HG03108 (cell line): Measurements from ENCODE around the gene TBCEL.

Experiments used
- ATAC-seq: cut with Tn5 transposase; IDR thresholded peaks from one replicate; pipeline ENCODE4 v1.9.1; 2021; ENCODE audit warnings: moderate library complexity; ENCODE audit not compliant: unreplicated experiment

TBCEL gene

GRCh38 chr11:121058941-121059340, 35.0 kb downstream of the TBCEL start:
- no peak for ATAC-seq

GRCh38 chr11:121059605-121060004, 35.7 kb downstream of the TBCEL start:
- peak; percentile 99 for ATAC-seq

GRCh38 chr11:121063728-121064127, 39.8 kb downstream of the TBCEL start:
- no peak for ATAC-seq

GRCh38 chr11:121066623-121067022, 42.7 kb downstream of the TBCEL start:
- no peak for ATAC-seq

GRCh38 chr11:121067026-121067425, 43.1 kb downstream of the TBCEL start:
- ATAC-seq = no peak

- no peak for ATAC-seq
Measured at GRCh38 chr11:121067453-121067852, 43.6 kb downstream of the TBCEL start.

- no peak for ATAC-seq
Measured at GRCh38 chr11:121067962-121068647, 44.2 kb downstream of the TBCEL start.

GRCh38 chr11:121068787-121069186, 44.9 kb downstream of the TBCEL start:
- ATAC-seq = no peak

GRCh38 chr11:121070951-121071845, 47.3 kb downstream of the TBCEL start:
- no peak for ATAC-seq

GRCh38 chr11:121071846-121072450, 48.0 kb downstream of the TBCEL start:
- ATAC-seq = no peak

GRCh38 chr11:121081321-121081720, 57.4 kb downstream of the TBCEL start:
- no peak for ATAC-seq

GRCh38 chr11:121082219-121082618, 58.3 kb downstream of the TBCEL start:
- no peak for ATAC-seq

GRCh38 chr11:121082670-121083069, 58.8 kb downstream of the TBCEL start:
- ATAC-seq = no peak

- no peak for ATAC-seq
Measured at GRCh38 chr11:121086866-121087265, 63.0 kb downstream of the TBCEL start.

- no peak for ATAC-seq
Measured at GRCh38 chr11:121089566-121089965, 65.7 kb downstream of the TBCEL start.

- no peak for ATAC-seq
Measured at GRCh38 chr11:121090145-121090721, 66.3 kb downstream of the TBCEL start.

GRCh38 chr11:121091492-121092152, 67.7 kb downstream of the TBCEL start:
- no peak for ATAC-seq

GRCh38 chr11:121095561-121095960, 71.7 kb downstream of the TBCEL start:
- no peak for ATAC-seq

GRCh38 chr11:121099364-121099763, 75.5 kb downstream of the TBCEL start:
- no peak for ATAC-seq

- no peak for ATAC-seq
Measured at GRCh38 chr11:121099885-121100284, 76.0 kb downstream of the TBCEL start.

GRCh38 chr11:121100943-121101342, 77.0 kb downstream of the TBCEL start, which contains the start of gene TECTA:
TSS of gene TECTA (plus strand) at chr11:121101243. CDS start at chr11:121102666, 1,423 bp downstream.
- ATAC-seq = no peak
